Panc1 (cell line): ENCODE data around the gene ABI3BP. TPM values are rescaled to one million over a fixed set of nuclear protein-coding genes. Genes with fewer than 3 reads are reported as not detected.

Source experiments
- ATAC-seq: fragments of 200-7000 bp; cut with Tn5 transposase; 2 replicates; pipeline ENCODE4 v1.9.1; 2020; ENCODE audit warnings: mild to moderate bottlenecking, moderate library complexity
- BruUV-seq: library from RNA; stranded (reverse); fragments of 400-500 nt; replicated peaks from 2 replicates; lab custom pipeline; 2021; lab: Mats Ljungman, UMichigan
- CTCF ChIA-PET: fragments of 300-600 bp; sonication (Branson Sonifier 250); formaldehyde crosslinking; loops from one replicate; lab custom pipeline; 2022; ENCODE audit warnings: antibody characterized with exemption; lab: Charles Lee
- POLR2A ChIA-PET: fragments of 300-600 bp; sonication (Branson Sonifier 250); formaldehyde crosslinking; loops from one replicate; lab custom pipeline; 2022; ENCODE audit warnings: antibody characterized with exemption; lab: Charles Lee
- DNase-seq: peaks from one replicate; pipeline ENCODE4 v3.0.0-alpha.2; 2010; ENCODE audit warnings: low read depth, low spot score
- H3K27ac ChIP-seq: 2 replicates; pipeline ENCODE4 v1.5.1; 2011; ENCODE audit warnings: mild to moderate bottlenecking, low read length, inconsistent platforms
- H3K27me3 ChIP-seq: fragments of 200-500 bp; sonication (Bioruptor generic); 2 replicates; pipeline ENCODE4 v1.6.0; 2014; ENCODE audit warnings: low read length, inconsistent platforms; ENCODE audit not compliant: control insufficient read depth, insufficient read depth
- H3K36me3 ChIP-seq: fragments of 200-500 bp; sonication (Bioruptor generic); 2 replicates; pipeline ENCODE4 v1.5.1; 2014; ENCODE audit warnings: inconsistent platforms, mild to moderate bottlenecking, low read length, moderate library complexity; ENCODE audit not compliant: control insufficient read depth, insufficient read depth
- H3K4me1 ChIP-seq: 2 replicates; pipeline ENCODE4 v1.5.1; 2011; ENCODE audit warnings: inconsistent platforms, mild to moderate bottlenecking, low read length, moderate library complexity; ENCODE audit not compliant: control insufficient read depth, insufficient read depth
- H3K4me3 ChIP-seq, 2 experiments: 2 replicates each; pipeline ENCODE4 v1.5.1; 2011 to 2012; ENCODE audit warnings: low read depth in 2 of 2, low read length in 2 of 2, mild to moderate bottlenecking in 2 of 2, inconsistent platforms in 1 of 2, moderate library complexity in 1 of 2
- H3K9me3 ChIP-seq: fragments of 200-500 bp; sonication (Bioruptor generic); 2 replicates; pipeline ENCODE4 v1.5.1; 2014; ENCODE audit warnings: low read depth, mild to moderate bottlenecking, inconsistent platforms, low read length, moderate library complexity; ENCODE audit not compliant: control insufficient read depth, insufficient read depth
- POLR2AphosphoS5 ChIP-seq: IDR thresholded peaks from 2 replicates; pipeline ENCODE4 v1.6.1; 2012; ENCODE audit warnings: mild to moderate bottlenecking, low read depth, low read length, moderate library complexity
- SIN3A ChIP-seq: IDR thresholded peaks from 2 replicates; pipeline ENCODE4 v1.6.1; 2012; ENCODE audit warnings: low read depth, mild to moderate bottlenecking, low read length, moderate library complexity, borderline replicate concordance; ENCODE audit not compliant: insufficient read depth
- TCF7L2 ChIP-seq: IDR thresholded peaks from 2 replicates; pipeline ENCODE4 v1.6.1; 2011; ENCODE audit warnings: mild to moderate bottlenecking, low read depth, low read length, inconsistent platforms
- in situ Hi-C: cut with HindIII; loops from 2 replicates; pipeline ENCODE4 v1.10.0; 2016; ENCODE audit warnings: low sequenced_read_pairs, low pct_unique_long_range_greater_than_20kb
- intact Hi-C: fragments of 100-400 bp; cut with micrococcal nuclease; formaldehyde crosslinking; loops from one replicate; pipeline ENCODE4 v1.10.0; 2022; ENCODE audit not compliant: unreplicated experiment
- total RNA-seq: library from RNA; stranded (reverse); gene quantifications from one replicate; pipeline ENCODE4 v1.2.1, GENCODE V29; 2021; ENCODE audit not compliant: unreplicated experiment
- TF ChIP-seq, protein P1 (sequence below), 2 experiments: IDR thresholded peaks; 2 replicates each; pipeline ENCODE4 v1.6.1; 2011 to 2012; ENCODE audit warnings: low read depth in 2 of 2, control low read depth in 1 of 2, low read length in 1 of 2, mild to moderate bottlenecking in 1 of 2, moderate library complexity in 1 of 2; ENCODE audit not compliant: insufficient read depth in 1 of 2
- TF ChIP-seq, protein P2 (sequence below): fragments of 450-650 bp; IDR thresholded peaks from 2 replicates; pipeline ENCODE4 v1.5.1; 2017; ENCODE audit warnings: mild to moderate bottlenecking

ABI3BP gene
- total RNA-seq, 1 experiment from 2014 or later, result 0.21 TPM

- DNase-seq (no peak), ATAC-seq (no peak)
- H3K36me3 ChIP-seq, result no peaks in the 10 kb centered on the region
- BruUV-seq, result no TSS peak
- no peaks in the 10 kb centered on the region for H3K4me1 ChIP-seq
- intact Hi-C loops (no loop called here), in situ Hi-C loops (no loop called here)
- ChIA-PET CTCF (no interaction called here), POLR2A (no interaction called here)
- no peak overlapping the region for H3K4me3 ChIP-seq
- H3K27me3 ChIP-seq, result peaks cover 15% of the 10 kb centered on the region
- H3K27ac ChIP-seq, result no peak overlapping the region
- no peaks in the 10 kb centered on the region for H3K9me3 ChIP-seq
- no peak for TF ChIP-seq TCF7L2
Measured at GRCh38 chr3:100825574-100825973, 167.6 kb downstream of the ABI3BP start.

DNA sequence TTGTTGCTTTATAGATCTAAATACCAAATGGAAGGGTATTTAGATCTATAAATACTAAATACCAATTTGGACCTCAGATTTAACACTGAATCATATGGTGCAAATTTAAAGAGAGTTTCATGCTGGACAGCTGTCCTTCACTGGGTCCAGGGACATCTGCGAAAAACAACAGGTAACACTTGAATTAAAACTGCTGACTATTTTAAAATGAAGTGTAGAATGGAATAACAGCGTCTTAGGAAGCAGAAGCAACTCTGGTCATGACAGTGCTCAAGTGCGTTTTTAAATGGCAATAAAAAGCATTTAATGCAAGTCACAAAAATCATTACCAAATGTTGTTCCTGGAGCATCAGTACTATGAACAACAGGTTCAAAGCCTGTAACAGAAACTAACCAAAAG lies 177.6 kb downstream of the ABI3BP start:
- DNase-seq (no peak), ATAC-seq (no peak)
- POLR2A ChIA-PET, result no interaction called here
- no TSS peak for BruUV-seq
- intact Hi-C loops, result no loop called here
- CTCF ChIA-PET, result no interaction called here
- H3K27ac ChIP-seq, result no peak overlapping the region
- in situ Hi-C loops, result no loop called here
- no peak overlapping the region for H3K4me3 ChIP-seq
- H3K27me3 ChIP-seq, result peaks cover 13% of the 10 kb centered on the region; the same call in 1 of the 2 replicates
- TF ChIP-seq SIN3A (no peak), TCF7L2 (no peak), POLR2AphosphoS5 (no peak)
- TF ChIP-seq, protein P1, sequence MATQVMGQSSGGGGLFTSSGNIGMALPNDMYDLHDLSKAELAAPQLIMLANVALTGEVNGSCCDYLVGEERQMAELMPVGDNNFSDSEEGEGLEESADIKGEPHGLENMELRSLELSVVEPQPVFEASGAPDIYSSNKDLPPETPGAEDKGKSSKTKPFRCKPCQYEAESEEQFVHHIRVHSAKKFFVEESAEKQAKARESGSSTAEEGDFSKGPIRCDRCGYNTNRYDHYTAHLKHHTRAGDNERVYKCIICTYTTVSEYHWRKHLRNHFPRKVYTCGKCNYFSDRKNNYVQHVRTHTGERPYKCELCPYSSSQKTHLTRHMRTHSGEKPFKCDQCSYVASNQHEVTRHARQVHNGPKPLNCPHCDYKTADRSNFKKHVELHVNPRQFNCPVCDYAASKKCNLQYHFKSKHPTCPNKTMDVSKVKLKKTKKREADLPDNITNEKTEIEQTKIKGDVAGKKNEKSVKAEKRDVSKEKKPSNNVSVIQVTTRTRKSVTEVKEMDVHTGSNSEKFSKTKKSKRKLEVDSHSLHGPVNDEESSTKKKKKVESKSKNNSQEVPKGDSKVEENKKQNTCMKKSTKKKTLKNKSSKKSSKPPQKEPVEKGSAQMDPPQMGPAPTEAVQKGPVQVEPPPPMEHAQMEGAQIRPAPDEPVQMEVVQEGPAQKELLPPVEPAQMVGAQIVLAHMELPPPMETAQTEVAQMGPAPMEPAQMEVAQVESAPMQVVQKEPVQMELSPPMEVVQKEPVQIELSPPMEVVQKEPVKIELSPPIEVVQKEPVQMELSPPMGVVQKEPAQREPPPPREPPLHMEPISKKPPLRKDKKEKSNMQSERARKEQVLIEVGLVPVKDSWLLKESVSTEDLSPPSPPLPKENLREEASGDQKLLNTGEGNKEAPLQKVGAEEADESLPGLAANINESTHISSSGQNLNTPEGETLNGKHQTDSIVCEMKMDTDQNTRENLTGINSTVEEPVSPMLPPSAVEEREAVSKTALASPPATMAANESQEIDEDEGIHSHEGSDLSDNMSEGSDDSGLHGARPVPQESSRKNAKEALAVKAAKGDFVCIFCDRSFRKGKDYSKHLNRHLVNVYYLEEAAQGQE (IDR thresholded peaks at IDR 0.05; ENCODE audit: insufficient read depth in 1 of 2, low read depth in 2 of 2, low read length in 1 of 2), result no peak
- TF ChIP-seq, protein P2, sequence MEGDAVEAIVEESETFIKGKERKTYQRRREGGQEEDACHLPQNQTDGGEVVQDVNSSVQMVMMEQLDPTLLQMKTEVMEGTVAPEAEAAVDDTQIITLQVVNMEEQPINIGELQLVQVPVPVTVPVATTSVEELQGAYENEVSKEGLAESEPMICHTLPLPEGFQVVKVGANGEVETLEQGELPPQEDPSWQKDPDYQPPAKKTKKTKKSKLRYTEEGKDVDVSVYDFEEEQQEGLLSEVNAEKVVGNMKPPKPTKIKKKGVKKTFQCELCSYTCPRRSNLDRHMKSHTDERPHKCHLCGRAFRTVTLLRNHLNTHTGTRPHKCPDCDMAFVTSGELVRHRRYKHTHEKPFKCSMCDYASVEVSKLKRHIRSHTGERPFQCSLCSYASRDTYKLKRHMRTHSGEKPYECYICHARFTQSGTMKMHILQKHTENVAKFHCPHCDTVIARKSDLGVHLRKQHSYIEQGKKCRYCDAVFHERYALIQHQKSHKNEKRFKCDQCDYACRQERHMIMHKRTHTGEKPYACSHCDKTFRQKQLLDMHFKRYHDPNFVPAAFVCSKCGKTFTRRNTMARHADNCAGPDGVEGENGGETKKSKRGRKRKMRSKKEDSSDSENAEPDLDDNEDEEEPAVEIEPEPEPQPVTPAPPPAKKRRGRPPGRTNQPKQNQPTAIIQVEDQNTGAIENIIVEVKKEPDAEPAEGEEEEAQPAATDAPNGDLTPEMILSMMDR, result no peak
- H3K4me1 ChIP-seq, result no peaks in the 10 kb centered on the region
- no peaks in the 10 kb centered on the region for H3K36me3 ChIP-seq
- H3K9me3 ChIP-seq, result no peaks in the 10 kb centered on the region

DNA sequence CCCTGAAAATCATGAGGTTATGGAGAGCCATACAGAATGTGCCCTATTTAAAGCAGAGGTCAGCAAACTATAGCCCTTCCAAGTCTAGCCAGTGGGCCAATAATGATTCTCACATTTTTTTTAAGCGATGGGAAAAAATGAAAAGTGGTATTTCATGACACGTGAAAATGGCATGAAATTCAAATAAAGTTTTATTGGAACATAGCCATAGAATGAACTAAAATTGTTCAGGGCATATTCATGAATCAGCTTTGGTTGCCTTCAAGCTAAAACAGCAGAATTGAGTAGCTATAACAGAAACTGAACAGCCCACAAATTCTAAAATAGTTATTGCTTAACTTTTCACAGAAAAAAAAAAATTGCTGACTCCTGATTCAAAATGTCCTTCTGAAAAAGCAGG lies 179.4 kb downstream of the ABI3BP start:
- peaks cover 11% of the 10 kb centered on the region; the same call in 1 of the 2 replicates for H3K27me3 ChIP-seq
- intact Hi-C loops, result no loop called here
- ATAC-seq, result no peak
- ChIA-PET CTCF (no interaction called here), POLR2A (no interaction called here)
- no peaks in the 10 kb centered on the region for H3K9me3 ChIP-seq
- BruUV-seq, result no TSS peak
- in situ Hi-C loops, result no loop called here
- no peak for DNase-seq
- H3K36me3 ChIP-seq, result no peaks in the 10 kb centered on the region
- H3K4me1 ChIP-seq, result no peaks in the 10 kb centered on the region
- H3K4me3 ChIP-seq, result no peak overlapping the region
- no peak overlapping the region for H3K27ac ChIP-seq
- TF ChIP-seq TCF7L2 (no peak), POLR2AphosphoS5 (no peak), SIN3A (no peak)
- TF ChIP-seq, protein P1 (IDR thresholded peaks at IDR 0.05; ENCODE audit: insufficient read depth in 1 of 2, low read depth in 2 of 2, low read length in 1 of 2), result no peak
